Mesodermal cell (in vitro differentiated cells): ENCODE data around the gene MMP21.

Experiments used
- H3K27ac ChIP-seq: 2 replicates; pipeline ENCODE4 v1.7.0; 2013; ENCODE audit warnings: mild to moderate bottlenecking, low read depth, low read length, moderate library complexity; ENCODE audit not compliant: severe bottlenecking
- H3K36me3 ChIP-seq: 2 replicates; pipeline ENCODE4 v1.7.1; 2013; ENCODE audit warnings: mild to moderate bottlenecking, low read length, moderate library complexity; ENCODE audit not compliant: control insufficient read depth, insufficient read depth
- H3K4me1 ChIP-seq: one replicate; pipeline ENCODE4 v1.7.1; 2013; ENCODE audit warnings: mild to moderate bottlenecking, low read length; ENCODE audit not compliant: insufficient read depth, control insufficient read depth, poor library complexity, severe bottlenecking
- H3K4me3 ChIP-seq: 2 replicates; pipeline ENCODE4 v1.7.0; 2013; ENCODE audit warnings: low read length, control low read depth, mild to moderate bottlenecking; ENCODE audit not compliant: insufficient read depth, poor library complexity, severe bottlenecking; ENCODE audit errors: extremely low read depth
- H3K9me3 ChIP-seq: 2 replicates; pipeline ENCODE4 v1.7.1; 2013; ENCODE audit warnings: mild to moderate bottlenecking, low read length, moderate library complexity; ENCODE audit not compliant: control insufficient read depth
- WGBS, 2 experiments: methylation state at CpG; one replicate each; pipeline ENCODE4 v1.1.5; 2013; ENCODE audit warnings: missing lambda C conversion rate in 2 of 2; ENCODE audit not compliant: insufficient coverage in 2 of 2; 5-methylcytosine and 5-hydroxymethylcytosine counted together

MMP21 gene

DNA sequence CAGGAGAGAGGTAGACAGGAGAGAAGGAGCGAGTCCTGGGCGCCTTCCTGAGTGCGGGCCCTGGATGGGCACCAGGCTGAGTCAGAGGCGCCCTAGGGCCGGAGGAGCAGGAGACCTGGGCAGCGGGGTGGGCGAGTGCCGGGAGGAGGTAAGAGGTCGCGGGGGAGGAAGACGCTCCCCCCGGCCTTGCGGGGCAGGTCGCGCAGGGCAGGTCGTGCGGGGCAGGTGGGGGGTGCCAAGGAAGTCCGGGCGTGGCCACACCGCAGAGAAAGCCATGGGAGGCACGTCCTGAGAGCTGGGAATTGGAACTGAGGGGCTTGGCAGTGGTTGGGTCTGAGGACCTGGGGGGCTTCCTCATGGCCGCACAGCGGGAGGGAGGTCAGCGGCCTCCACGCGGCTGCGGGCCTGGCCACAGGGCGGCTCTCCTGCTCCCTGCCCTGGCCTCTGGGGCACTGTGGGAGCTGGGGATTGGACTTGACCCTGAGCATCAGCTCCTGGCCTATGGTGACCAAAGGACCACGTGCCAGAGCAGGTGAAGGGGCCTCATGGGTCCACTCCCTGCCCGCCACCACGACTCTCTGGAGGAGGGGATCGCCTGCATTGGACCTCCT lies 935 bp downstream of the MMP21 start:
- no peak overlapping the region for H3K4me3 ChIP-seq
- 93% methylated on average over 30 to 31 of the region's 32 CpGs for WGBS, 2 experiments
- no peaks in the 10 kb centered on the region for H3K9me3 ChIP-seq
- H3K36me3 ChIP-seq: no peaks in the 10 kb centered on the region
- H3K27ac ChIP-seq: no peak overlapping the region
- no peaks in the 10 kb centered on the region for H3K4me1 ChIP-seq

DNA sequence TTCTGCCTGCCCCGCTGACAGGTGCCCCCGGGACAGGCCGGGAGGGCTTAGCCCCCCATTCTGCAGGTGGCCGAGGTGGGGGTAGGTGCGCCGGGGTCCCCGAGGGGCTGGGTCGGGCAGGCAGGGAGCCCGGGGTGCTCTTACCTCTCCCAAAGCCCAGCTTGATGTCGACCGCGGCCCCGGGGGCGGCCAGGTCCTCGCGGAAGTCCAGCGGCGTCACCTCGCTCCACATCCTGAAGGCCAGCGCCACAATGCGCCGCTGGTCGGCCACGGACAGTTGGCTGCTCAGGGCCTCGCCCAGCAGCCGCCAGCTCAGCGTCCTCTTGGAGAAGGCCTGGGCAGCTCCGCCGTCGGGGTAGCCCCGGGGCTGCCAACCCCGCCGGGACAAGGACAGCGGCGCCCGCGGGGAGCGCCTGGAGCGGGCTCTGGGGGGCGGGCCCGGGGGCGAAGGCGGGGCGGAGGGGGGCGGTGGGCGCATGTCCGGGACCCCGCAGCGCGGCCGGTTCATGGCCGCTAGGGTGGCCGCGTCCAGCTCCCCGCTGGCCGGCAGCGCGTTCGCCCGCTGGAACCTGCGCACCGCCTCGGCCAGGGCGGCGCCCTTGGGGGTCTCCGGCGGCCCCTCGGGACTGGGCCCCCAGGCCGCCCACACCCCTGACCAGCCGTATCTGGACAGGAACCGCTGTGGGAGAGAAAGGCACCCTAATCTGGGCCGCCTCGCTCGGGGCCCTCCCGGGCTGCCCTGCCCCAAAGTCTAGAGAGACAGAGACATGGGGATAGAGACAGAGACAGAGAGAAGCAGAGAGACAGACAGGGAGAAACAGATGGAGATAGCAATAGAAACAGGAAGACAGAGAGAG lies 1.7 kb downstream of the MMP21 start:
- Histone ChIP-seq H3K9me3 (no peaks in the 10 kb centered on the region), H3K36me3 (no peaks in the 10 kb centered on the region), H3K4me3 (no peak overlapping the region), H3K27ac (no peak overlapping the region), H3K4me1 (no peaks in the 10 kb centered on the region)
- 93 to 95% methylated on average over 53 to 73 of the region's 75 CpGs for WGBS, 2 experiments

DNA sequence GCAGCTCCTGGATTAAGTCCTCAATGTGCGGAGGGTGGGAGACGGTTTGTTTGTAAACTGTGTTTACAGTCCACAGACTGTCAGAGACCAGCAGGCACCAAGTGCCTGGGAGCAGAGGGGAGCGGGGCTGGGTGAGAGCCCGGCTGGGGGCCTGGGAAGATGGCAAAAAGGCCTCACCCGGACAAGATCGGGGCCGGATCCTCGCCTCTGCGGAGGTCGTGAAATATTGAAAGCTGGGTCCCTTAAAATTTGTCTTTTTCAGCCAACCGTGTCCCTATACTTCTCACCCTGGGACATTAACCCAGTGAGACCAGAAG lies 2.8 kb downstream of the MMP21 start:
- no peaks in the 10 kb centered on the region for H3K4me1 ChIP-seq
- no peak overlapping the region for H3K27ac ChIP-seq
- 90 to 95% methylated on average over 11 of the region's 11 CpGs for WGBS, 2 experiments
- no peak overlapping the region for H3K4me3 ChIP-seq
- no peaks in the 10 kb centered on the region for H3K36me3 ChIP-seq
- H3K9me3 ChIP-seq: no peaks in the 10 kb centered on the region

DNA sequence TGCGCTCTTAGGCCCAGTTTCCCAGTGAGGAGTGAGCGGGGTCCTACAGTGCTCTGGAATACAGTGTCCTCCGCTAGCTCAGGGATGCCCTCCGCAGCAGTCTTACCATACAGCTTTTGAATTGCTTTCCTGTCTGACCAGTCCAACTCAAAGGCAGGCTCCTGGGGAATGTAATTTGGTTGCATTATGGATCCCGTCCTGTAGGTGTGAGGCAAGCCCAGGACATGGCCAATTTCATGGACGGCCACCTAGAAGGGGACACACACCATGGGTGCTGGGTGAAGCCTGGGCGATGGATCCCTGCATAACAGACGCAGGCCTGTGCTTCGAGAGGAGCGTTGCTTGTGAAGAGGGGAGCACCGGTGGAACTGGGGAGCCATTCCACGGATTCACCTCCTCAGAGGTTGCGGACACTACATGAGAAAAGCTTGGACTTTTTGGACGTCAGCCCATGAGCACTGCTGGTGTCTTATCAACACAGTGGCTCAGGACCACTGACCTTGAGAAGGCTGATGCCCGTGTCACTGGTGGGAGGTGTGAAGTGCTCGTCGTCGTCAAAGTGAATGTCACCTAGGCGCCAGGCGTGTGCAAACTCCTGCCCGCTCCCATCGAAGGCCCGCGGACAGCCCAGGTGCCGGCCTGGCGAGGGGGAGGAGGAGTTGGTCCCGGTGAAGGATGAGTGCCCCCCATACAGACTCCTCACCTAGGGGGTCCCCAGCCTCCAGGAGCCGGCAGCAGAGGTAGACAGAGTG lies 3.3 kb downstream of the MMP21 start:
- 92 to 97% methylated on average over 20 to 27 of the region's 28 CpGs for WGBS, 2 experiments
- Histone ChIP-seq H3K4me1 (no peaks in the 10 kb centered on the region), H3K4me3 (no peak overlapping the region), H3K9me3 (no peaks in the 10 kb centered on the region), H3K36me3 (no peaks in the 10 kb centered on the region), H3K27ac (no peak overlapping the region)

DNA sequence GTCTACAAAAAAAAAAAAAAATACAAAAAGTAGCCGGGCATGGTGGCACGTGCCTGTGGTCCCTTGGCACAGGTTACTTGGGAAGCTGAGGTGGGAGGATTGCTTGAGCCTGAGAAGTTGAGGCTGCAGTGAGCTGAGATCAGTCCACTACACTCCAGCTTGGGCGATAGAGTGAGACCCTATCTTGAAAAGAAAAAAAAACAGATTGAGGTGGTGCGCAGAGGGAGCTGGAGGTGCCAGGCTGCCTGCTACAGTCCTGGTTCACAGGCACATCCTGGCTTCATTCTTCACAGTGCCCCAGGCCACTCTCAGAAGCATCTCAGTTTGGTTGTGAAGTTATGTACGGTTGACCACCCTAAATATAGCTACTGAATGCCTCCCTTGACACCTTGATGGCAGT lies 4.8 kb downstream of the MMP21 start:
- Histone ChIP-seq H3K9me3 (no peaks in the 10 kb centered on the region), H3K27ac (no peak overlapping the region), H3K36me3 (peaks cover 11% of the 10 kb centered on the region), H3K4me1 (no peaks in the 10 kb centered on the region), H3K4me3 (no peak overlapping the region)
- WGBS, 2 experiments: 87 to 95% methylated on average over 4 of the region's 5 CpGs

DNA sequence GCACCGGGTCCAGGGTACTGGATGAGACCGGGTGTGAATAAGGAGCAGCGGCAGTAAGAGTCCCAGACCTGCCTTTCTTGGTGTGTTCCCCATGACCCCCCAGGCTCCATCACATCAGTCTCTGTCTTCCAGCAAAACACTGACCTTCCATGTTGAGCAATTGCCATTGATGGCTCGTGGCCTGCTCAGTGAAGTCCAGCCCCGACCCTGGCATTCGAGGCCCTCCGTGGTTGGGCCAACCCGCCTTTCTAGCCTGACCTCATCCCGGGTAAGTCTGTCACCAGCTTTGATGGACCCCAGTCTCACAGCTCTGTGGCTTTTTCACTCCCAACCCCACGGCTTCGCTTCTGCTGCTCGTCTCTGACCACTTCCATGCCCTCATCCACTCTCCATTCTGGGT lies 6.4 kb downstream of the MMP21 start:
- no peaks in the 10 kb centered on the region for H3K9me3 ChIP-seq
- WGBS, 2 experiments: 97% methylated on average over 9 to 12 of the region's 12 CpGs

DNA sequence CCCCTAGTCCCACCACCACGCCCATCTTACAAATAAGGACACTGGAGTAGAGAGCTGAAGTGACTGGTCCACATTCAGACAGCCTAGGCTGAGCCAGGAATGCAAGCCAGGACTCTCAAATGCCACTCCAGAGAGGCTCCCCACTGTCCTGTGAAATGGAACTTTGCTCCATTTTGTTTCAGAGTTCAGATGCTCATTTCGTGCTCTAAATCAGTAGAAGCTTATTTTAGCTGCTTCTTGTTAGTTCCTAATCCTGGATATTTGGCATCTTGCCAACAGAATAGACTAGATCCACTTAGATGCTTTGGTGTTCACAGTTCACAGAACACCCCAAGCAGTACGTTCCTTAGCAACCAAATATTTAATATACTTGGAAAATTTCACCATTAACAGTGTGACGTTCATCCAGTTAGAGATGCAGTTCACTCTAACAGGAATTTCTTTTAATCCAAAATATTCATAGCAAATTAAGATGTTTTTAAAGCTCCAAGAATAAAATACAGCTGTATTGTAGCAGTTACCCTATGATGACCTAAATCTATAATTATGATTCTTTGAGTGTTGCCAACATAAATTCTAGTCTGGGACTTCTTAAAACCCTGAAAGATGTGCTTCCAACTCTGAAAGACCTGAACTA lies 7.3 kb downstream of the MMP21 start:
- H3K4me3 ChIP-seq: no peak overlapping the region
- H3K9me3 ChIP-seq: no peaks in the 10 kb centered on the region
- 86 to 88% methylated on average over 1 to 4 of the region's 4 CpGs for WGBS, 2 experiments
- peaks cover 36% of the 10 kb centered on the region for H3K36me3 ChIP-seq
- H3K27ac ChIP-seq: no peak overlapping the region
- H3K4me1 ChIP-seq: no peaks in the 10 kb centered on the region

More for the DNA sequence above, 6.4 kb downstream of the MMP21 start:
- H3K36me3 ChIP-seq: peaks cover 28% of the 10 kb centered on the region
- H3K4me3 ChIP-seq: no peak overlapping the region
- no peak overlapping the region for H3K27ac ChIP-seq
- no peaks in the 10 kb centered on the region for H3K4me1 ChIP-seq

DNA sequence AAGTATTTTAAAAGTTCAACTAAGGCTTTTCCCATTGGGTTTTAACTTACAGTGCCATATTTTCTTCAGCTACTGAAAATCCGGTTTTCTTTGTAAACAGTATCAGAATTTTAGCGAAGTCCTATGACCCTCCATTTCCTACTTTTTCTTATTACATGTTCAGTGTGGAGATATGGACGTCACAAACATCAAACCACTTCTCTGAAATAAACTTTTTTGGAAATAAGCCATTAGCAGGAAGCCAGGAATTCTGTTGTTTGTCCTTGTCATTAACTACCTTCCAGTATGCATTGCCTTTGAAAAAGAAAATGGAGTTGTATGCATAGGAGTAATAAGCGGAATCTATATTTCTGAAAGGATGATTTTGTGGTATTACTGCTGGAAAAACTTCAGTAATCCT lies 9.1 kb downstream of the MMP21 start:
- Histone ChIP-seq H3K9me3 (no peaks in the 10 kb centered on the region), H3K4me3 (no peak overlapping the region), H3K27ac (no peak overlapping the region), H3K4me1 (peaks cover 5% of the 10 kb centered on the region), H3K36me3 (peaks cover 51% of the 10 kb centered on the region)
- 100% methylated on average over 1 to 2 of the region's 4 CpGs for WGBS, 2 experiments

DNA sequence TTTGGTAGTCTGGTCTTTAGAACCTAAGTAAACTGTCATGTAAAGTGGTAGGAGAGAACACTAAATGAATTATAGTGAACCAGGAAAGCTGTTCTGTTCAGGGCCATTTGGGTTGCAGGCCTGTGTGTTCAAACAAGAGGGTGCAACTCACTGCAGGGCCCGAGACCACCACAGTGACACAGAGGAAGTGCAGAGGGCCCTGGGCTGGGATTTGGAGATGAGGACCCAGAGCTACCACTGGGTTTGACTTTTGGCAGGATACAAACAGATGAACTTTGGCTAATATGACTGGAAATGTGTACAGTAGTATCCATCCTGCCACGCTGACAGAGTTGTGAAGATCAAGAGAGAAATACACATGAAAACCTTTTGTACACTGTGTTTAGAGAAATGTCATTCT lies 9.8 kb downstream of the MMP21 start:
- H3K4me1 ChIP-seq: peaks cover 5% of the 10 kb centered on the region
- 96 to 100% methylated on average over 1 to 2 of the region's 2 CpGs for WGBS, 2 experiments
- no peak overlapping the region for H3K4me3 ChIP-seq
- H3K27ac ChIP-seq: no peak overlapping the region
- H3K36me3 ChIP-seq: peaks cover 51% of the 10 kb centered on the region
- no peaks in the 10 kb centered on the region for H3K9me3 ChIP-seq

DNA sequence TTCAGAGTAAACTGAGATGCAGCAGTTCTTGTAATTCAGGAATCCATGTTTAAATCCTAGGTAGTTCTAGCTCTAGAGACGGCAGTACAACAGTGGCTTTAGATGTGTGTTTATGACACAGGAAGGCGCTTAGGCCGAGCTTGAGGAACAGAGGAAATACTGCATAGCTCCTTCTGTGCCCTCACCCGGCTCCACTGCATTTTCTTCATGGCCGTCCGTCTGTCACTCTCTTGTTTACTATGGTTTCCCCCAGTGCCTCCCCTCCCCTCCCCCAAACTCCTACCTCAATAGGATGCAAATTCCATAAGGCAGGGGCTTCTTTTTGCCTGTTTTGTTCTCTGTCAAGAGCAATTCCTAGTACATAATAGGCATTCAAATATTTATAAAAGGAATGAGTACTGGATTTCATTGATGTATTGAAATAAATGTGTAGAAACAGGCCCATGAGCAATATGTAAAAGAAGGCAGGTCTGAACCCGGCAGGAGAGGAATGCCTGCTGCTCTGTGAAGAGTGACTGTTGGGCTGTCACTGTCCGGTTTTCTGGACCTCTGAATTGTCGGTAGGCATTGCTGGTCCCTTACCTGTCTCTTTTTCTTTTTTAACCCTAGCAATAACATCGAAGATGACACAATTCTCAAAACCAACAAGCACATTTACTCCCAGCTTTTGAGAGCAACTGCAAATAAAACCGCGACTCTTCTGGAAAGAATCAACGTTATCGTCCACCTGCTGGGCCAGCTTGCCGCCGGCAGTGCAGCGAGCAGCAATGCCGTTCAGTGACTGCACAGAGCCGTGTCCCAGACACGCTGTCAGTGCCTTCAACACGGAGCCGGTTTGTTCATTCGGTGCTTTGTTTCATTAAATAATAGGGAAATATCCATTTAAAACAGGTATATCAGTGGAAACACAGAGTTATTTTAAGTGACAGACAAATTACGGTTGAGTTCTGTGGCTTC lies 12.7 kb downstream of the MMP21 start:
- H3K36me3 ChIP-seq: peaks cover 70% of the 10 kb centered on the region
- 75 to 82% methylated on average over 19 to 21 of the region's 24 CpGs for WGBS, 2 experiments
- no peak overlapping the region for H3K27ac ChIP-seq

More for the DNA sequence above, 12.7 kb downstream of the MMP21 start:
- H3K9me3 ChIP-seq: no peaks in the 10 kb centered on the region
- no peak overlapping the region for H3K4me3 ChIP-seq
- H3K4me1 ChIP-seq: peaks cover 5% of the 10 kb centered on the region
